GM18526 (cell line): ENCODE results near the gene ACACA.

Experiments
- POLR2A ChIP-seq: IDR thresholded peaks from 3 replicates; pipeline ENCODE4 v1.6.1; 2011; ENCODE audit not compliant: insufficient read length; ENCODE audit errors: extremely low read depth

The ACACA gene

DNA sequence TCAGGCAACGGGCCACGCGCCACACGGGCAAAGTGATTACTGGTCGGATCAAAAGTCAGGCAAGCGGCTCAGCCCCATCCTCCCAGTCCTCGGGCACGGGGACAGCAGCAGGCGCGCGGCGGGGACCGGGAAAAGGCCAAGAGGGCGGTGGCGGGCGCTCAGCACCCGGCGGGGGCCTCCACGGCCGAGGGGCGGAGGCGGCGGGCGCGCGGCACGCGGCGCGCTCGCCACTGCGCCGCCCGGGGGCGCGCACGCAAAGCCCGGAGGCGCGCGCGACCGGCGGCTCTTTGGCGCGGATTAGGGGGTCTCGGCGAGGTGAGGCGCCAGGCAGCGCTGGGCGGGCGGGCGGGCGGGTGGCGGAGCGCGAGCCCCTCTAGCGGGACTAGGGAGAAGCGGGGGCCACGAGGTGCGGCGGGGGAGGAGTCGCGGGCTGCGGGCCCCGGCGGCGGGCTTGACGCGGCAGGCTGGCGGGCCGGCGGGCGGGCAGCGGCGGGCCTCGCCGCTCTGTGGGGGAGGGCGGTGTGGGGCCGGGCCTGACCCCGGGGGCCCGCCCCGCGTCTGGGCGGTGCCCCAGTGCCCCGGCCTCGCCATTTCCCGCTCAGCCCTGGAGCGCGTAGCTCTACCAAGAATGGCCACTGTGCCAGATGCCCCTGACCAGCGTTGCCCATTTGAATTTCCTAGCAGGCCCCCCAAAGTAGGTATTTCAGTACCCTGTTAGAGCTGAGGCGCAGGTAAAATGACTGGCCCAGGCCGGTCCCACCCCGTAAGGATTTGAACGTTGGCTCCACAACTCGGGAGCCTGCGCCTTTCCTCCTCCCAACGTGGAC lies at the start of gene ACACA, which contains the start of gene TADA2A:
ACACA (minus strand) TSS at position 202 of the 827 bp plus-strand sequence. CDS start 537 bp downstream, outside the sequence.
TADA2A (plus strand) TSS at position 252 of the 827 bp plus-strand sequence. CDS start 4,480 bp downstream, outside the sequence.
- TF ChIP-seq POLR2A: peak; percentile 78

DNA sequence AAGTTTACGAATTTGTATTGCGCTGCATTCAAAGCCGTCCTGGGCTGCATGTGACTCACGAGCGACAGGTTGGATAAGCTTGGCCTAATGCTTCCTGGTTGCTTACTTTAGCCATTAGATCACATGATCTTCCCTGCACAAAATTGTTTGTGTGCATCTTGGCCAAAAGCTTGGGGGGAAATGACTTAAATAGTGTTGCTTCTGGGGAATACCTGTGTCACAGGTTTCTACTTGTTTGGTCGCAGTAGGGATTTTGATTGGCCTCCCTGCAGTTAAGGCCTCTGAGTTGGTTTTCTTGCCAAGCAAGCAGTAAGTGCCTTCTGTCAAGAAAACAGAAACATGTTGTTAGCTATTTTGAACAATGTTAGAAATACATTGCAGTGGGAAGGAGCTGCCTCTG lies 43.5 kb upstream of the ACACA start:
- no peak for TF ChIP-seq POLR2A

DNA sequence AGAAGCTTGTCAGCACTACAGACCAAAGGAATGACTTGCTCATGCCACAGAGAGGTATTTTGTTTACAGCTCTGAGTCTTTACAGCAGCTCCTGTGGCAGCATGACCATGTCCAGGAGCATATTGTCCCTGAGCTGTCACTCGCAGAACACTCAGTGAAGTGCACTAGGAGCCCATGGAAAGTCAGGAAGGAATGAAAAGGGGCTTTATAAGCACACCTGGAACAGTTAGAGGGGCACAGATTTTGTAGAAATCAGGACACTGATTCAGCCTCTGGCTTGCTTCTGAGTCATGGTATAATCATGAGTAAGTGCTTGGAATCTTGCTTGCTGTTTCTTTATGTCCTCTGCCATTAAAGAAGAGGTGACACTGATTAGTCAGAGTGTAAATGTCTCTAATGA lies 41.0 kb upstream of the ACACA start:
- no peak for TF ChIP-seq POLR2A

DNA sequence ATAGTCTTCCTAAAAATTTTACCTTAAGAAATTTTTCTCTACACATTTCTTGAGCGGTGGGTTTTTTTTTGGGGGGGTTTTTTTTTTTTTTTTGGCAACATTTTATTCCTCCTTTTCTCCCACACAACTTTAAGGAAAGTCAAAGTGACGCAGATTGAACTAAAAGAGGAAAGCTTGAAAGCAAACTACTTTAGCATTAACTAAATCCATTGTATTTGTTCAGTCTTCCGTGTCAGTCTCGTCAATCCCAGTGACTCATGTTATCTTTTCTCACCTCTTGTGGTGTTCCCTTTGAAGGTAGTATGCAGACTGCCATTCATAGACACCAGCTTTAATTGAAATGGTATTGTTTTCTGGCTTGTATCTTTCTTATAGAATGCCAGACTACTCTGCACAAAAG lies 39.4 kb upstream of the ACACA start:
- TF ChIP-seq POLR2A: no peak

DNA sequence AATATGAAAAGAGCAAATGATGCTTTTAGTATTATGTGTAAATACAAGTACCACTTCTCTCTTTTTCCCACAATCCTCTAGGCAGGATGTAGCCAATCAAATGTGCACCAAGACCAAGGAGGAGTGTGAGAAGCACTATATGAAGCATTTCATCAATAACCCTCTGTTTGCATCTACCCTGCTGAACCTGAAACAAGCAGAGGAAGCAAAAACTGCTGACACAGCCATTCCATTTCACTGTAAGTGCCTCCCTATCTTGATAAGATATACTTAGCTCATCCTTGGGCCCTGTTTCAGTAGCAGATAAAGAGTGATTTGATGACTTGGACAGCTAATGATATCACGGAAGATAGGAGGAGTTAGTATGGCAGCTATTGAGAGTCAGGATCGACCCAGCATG lies 33.8 kb upstream of the ACACA start:
- no peak for TF ChIP-seq POLR2A

DNA sequence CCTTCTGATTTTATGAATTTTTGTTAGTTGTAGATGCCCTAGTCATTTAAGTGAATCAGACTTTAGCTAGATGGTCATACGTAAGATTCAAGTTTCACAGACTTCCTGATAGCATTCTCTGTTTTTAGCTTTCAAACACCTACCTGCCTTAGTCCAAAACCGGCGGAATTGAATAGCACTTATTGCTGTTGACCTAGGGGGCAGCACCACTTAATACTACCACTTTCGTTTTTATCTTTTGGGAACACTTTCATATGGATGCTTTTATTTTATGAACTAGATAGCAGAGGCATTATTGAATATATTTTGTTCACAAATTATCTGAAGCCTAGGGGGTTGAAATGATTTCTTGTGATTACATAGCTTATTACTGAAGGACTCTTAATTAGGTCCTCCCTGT lies 31.5 kb upstream of the ACACA start:
- no peak for TF ChIP-seq POLR2A

DNA sequence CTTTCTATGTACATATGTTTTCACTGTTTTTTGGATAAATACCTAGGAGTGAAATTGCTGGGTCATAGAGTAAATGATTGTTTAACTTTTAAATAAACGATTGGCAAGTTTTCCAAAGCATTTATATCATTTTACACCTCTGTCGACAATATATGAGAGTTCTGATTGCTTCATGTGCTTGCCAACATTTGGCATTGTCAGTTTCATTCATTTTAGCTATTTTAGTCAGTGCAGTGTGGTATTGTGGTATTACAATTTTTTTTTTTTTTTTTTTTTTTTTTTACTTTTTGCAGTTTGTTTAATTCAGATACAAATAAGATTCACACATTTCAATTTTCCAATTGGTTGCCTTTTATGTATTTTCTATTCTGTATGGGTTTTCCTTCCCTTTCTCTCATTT lies 26.0 kb upstream of the ACACA start:
- no peak for TF ChIP-seq POLR2A

DNA sequence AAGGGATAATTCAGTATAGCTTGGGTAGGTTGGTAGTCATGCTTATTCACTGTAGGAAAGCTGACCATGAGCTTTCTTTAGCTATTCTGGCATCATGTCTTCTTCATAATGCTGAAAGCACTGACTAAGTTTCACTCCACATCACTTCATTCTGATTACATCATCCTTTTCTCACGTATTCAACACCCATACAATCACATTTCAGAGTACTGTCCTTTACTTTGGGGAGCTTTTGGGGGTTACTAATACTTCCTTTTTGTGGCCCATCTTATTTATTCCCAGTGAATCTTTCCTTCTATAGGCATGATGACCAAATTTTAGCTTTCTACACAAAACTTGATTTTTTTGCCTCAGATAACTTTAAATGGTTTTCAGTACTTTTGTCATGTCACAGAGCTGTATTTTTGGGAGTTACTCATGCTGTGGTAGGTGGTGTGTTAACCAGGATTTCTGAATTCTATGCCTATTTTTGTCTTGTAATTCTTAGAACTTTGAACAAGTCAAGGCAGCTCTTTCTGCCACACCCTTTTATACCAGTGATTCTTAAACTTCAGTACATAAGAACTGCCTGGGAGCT lies 23.5 kb upstream of the ACACA start:
- TF ChIP-seq POLR2A: no peak

DNA sequence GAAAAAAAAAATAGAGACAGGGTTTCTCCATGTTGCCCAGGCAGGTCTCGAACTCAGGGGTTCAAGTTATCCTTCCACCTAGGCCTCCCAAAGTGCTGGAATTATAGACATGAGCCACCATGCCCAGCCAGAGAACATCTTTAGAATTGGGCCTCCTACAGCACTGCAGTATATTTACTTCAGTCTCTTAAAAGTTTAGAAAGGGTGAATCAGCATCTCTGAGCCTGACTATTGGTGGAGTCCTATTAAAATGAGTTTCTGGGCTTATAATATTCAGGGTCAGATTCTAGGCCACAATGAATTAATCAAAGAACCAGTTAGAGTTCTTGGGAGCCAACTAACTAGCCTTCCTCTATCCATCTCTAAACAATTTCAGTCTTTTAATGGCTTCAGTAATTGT lies 22.8 kb upstream of the ACACA start:
- no peak for TF ChIP-seq POLR2A

DNA sequence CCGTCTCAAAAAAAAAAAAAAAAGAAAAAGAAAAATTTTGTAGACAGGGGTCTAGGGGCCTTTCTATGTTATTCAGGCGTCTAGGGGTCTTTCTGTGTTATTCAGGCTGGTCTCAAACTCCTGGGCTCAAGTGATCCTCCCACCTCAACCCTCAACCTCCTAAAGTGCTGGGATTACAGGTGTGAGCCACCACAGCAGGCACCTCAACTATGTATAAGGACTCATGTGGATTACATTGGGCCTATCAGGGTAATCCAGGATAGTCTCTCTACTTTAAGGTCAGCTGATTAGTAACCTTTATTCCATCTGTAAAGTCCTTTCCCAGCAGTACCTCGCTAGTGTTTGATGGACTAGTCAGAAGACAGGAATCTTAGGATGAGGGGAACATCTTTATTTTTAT lies 22.4 kb upstream of the ACACA start:
- TF ChIP-seq POLR2A: no peak

DNA sequence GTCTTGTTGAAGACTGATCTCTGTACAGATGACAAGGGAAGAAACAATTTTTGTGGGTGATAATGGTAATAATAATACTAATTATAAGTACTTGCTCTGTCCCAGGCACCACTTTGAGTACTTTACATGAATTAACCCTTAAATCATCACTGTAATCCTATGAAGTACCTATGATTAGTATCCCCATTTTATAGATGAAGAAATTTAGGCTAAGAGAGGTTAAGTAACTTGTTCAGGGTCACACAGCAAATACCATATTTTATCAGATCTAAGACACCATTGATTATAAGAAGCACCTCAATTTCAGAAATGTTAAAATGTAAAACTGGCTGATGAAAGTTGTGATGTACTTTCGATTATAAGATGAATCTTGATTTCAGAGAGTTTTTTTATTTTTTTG lies 18.6 kb upstream of the ACACA start:
- no peak for TF ChIP-seq POLR2A

DNA sequence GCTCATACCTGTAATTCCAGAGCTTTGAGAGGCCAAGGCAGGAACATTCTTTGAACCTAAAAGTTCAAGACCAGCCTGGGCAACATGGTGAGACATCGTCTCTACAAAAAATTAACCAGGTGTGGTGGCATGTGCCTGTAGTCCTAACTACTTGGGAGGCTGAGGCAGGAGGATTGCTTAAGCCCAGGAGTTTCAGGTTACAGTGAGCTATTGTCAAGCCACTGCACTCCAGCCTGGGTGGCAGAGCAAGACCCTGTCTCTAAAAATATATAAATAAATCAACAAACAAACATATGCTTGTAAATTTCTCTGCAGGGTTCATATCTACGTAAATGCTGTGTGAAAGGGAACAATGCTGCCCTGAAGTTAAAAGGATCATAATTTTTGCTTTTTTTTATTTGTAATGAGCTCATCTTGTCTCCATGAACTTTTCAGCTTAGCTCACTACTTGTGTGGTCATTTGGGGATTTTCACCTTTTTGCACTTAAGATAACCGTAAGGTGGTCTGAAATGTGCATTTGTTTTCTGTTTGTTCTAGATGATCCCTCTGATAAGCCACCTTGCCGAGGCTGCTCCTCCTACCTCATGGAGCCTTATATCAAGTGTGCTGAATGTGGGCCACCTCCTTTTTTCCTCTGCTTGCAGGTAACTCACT lies 16.5 kb upstream of the ACACA start:
- TF ChIP-seq POLR2A: no peak

DNA sequence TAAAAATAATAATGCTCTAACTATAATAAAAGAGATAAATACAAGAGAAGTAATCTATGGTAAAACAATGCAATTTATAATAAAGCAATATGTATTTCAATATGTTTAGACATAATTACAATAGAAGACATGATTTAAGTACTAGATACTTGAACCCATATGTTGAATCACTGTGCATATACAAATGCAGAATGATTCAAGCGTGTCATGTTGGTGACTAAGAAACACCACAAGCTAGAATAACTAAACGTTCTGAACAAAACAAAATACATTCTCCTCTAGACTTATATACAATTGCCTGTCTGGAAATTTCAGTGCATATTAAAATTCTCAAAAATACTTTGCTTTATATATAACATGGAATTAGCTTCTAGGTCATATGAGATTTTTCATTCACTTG lies 11.2 kb upstream of the ACACA start:
- TF ChIP-seq POLR2A: no peak

DNA sequence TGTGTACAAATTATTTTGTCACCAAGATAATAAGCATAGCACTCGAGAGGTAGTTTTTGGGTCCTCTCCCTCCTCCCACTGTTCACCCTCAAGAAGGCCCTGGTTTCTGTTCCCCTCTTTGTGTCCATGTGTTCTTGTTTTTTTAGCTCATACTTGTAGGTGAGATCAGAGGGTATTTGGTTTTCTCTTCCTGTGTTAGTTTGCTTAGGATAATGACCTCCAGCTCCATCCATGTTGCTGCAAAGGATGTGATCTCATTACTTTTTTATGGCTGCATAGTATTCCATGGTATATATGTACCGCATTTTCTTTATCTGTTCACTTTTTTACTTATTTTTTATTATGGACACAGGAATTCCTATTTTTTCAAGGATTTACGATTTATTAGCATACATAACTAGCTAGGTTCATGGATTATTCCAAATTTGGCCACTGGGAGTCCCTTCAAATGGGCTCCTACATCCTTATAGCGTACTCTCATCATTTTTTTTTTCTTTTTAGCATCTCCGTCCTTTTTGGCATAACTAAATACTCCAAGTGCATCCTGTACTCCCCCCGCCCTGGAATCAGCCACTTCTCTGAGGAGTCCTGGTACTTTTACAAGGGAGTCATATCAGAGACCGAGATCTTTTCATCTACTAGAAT lies 7.4 kb upstream of the ACACA start:
- TF ChIP-seq POLR2A: no peak

DNA sequence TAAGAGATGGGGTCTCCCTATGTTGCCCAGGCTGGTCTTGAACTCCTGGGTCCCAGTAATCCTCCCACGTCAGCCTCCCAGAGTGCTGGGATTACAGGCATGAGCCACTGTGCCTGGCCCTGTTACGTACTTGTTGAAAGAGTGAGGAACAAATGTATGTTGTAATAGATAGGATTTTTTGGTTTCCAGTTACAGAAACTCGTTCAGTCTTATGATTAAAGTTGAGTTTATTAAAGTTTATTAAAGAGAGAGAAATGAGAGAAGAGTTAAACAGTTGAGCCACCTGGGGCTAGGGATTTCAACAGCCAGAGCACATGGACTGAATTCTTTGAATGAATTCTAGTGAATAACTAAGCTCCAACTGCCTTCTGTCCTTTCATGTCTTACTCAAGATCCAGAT lies 3.7 kb upstream of the ACACA start:
- no peak for TF ChIP-seq POLR2A
